Common myeloid progenitor, CD34-positive (primary cell): ENCODE results near the gene PLA2G4D.
A peak's percentile ranks its signal among the peaks of the same experiment; 100 is the strongest.

Experiments
- CTCF ChIA-PET: fragments of 350-600 bp; sonication (Branson Sonifier 250); formaldehyde crosslinking; loops from one replicate; lab custom pipeline; 2021; ENCODE audit warnings: antibody characterized with exemption; lab: Charles Lee
- POLR2A ChIA-PET: fragments of 350-600 bp; sonication (Branson Sonifier 250); formaldehyde crosslinking; loops from one replicate; lab custom pipeline; 2021; ENCODE audit warnings: antibody characterized with exemption; lab: Charles Lee
- DNase-seq, 3 donors: peaks; one replicate each; pipeline versions ENCODE4 v3.0.0 to v3.0.0-alpha.2; 2013
- H3K27ac ChIP-seq, 2 experiments: 1 replicate in 1 of 2; 2 replicates in 1 of 2; pipeline ENCODE4 v1.7.0; 2013; ENCODE audit warnings: inconsistent platforms in 2 of 2, low read length in 2 of 2, mild to moderate bottlenecking in 2 of 2, low read depth in 1 of 2, moderate library complexity in 1 of 2; ENCODE audit not compliant: severe bottlenecking in 2 of 2, insufficient read depth in 1 of 2, poor library complexity in 1 of 2
- H3K27me3 ChIP-seq, 5 experiments: replicated peaks in 2 of 5; 1 replicate in 3 of 5; 2 replicates in 2 of 5; pipeline versions ENCODE4 v1.6.1 to v1.7.0; 2013; ENCODE audit warnings: low read length in 4 of 5, mild to moderate bottlenecking in 2 of 5, moderate library complexity in 2 of 5, inconsistent platforms in 1 of 5; ENCODE audit not compliant: insufficient read depth in 5 of 5, control insufficient read depth in 4 of 5
- H3K36me3 ChIP-seq, 4 experiments: 1 replicate in 2 of 4; 2 replicates in 2 of 4; pipeline versions ENCODE4 v1.6.1 to v1.7.0; 2013; ENCODE audit warnings: low read length in 3 of 4, control low read depth in 1 of 4, mild to moderate bottlenecking in 1 of 4; ENCODE audit not compliant: control insufficient read depth in 4 of 4, insufficient read depth in 4 of 4
- H3K4me1 ChIP-seq, 4 experiments: 1 replicate in 3 of 4; 2 replicates in 1 of 4; pipeline versions ENCODE4 v1.6.1 to v1.7.1; 2013; ENCODE audit warnings: low read length in 3 of 4, mild to moderate bottlenecking in 3 of 4, control low read depth in 1 of 4, inconsistent platforms in 1 of 4, moderate library complexity in 1 of 4; ENCODE audit not compliant: control insufficient read depth in 4 of 4, insufficient read depth in 4 of 4; ENCODE audit errors: control extremely low read depth in 1 of 4
- H3K4me3 ChIP-seq, 7 experiments: 1 replicate in 4 of 7; 2 replicates in 3 of 7; pipeline versions ENCODE4 v1.5.1 to v1.7.0; 2013; ENCODE audit warnings: mild to moderate bottlenecking in 7 of 7, low read length in 6 of 7, moderate library complexity in 6 of 7, inconsistent platforms in 2 of 7, low read depth in 2 of 7, control low read depth in 1 of 7; ENCODE audit not compliant: insufficient read depth in 4 of 7, control insufficient read depth in 1 of 7; ENCODE audit errors: extremely low read depth in 1 of 7
- H3K9me3 ChIP-seq, 5 experiments: 1 replicate in 4 of 5; 2 replicates in 1 of 5; pipeline versions ENCODE4 v1.6.1 to v1.7.1; 2013; ENCODE audit warnings: low read length in 4 of 5, mild to moderate bottlenecking in 2 of 5, inconsistent platforms in 1 of 5, low read depth in 1 of 5, moderate library complexity in 1 of 5; ENCODE audit not compliant: control insufficient read depth in 4 of 5, insufficient read depth in 2 of 5; ENCODE audit errors: control extremely low read depth in 1 of 5
- WGBS: methylation state at CpG from one replicate; pipeline ENCODE4 v1.1.5; 2013; ENCODE audit not compliant: insufficient coverage; 5-methylcytosine and 5-hydroxymethylcytosine counted together

Gene PLA2G4D

GRCh38 chr15:42065468-42065867, 28.9 kb downstream of the PLA2G4D start:
- Histone ChIP-seq H3K27ac (no peak overlapping the region), H3K4me1 (peaks cover 0 to 19% (median 14%) of the 10 kb centered on the region in 4 experiments), H3K4me3 (no peak overlapping the region), H3K9me3 (peaks cover 0 to 2% (median 0%) of the 10 kb centered on the region in 5 experiments), H3K27me3 (peaks cover 0 to 3% (median 0%) of the 10 kb centered on the region in 5 experiments), H3K36me3 (no peaks in the 10 kb centered on the region)
- CTCF ChIA-PET: interaction anchor here (1.1 to 17.1 kb wide), 7 partner anchors 9 to 407 kb away, joined by 4 to 303 read pairs (median 8); no protein-coding TSS in a partner anchor
- no peak for DNase-seq
- WGBS: 89% methylated on average over 4 of the region's 7 CpGs
- POLR2A ChIA-PET: interaction anchor here (1.1 kb wide), 1 partner anchor 79 kb away, joined by 3 read pairs; no protein-coding TSS in a partner anchor

GRCh38 chr15:42065033-42065432, 29.3 kb downstream of the PLA2G4D start:
- Histone ChIP-seq H3K27ac (no peak overlapping the region), H3K4me3 (no peak overlapping the region), H3K9me3 (peaks cover 0 to 2% (median 0%) of the 10 kb centered on the region in 5 experiments), H3K27me3 (peaks cover 0 to 3% (median 0%) of the 10 kb centered on the region in 5 experiments), H3K4me1 (peaks cover 0 to 19% (median 14%) of the 10 kb centered on the region in 4 experiments), H3K36me3 (no peaks in the 10 kb centered on the region)
- ChIA-PET POLR2A (interaction anchor here (1.1 kb wide), 1 partner anchor 79 kb away, joined by 3 read pairs; no protein-coding TSS in a partner anchor), CTCF (interaction anchor here (1.1 to 17.1 kb wide), 7 partner anchors 9 to 407 kb away, joined by 4 to 303 read pairs (median 8); no protein-coding TSS in a partner anchor)
- 0% methylated on average over 5 of the region's 7 CpGs for WGBS
- DNase-seq: peak in 2 of 3 donors; percentile 20 to 33

GRCh38 chr15:42064271-42064670, 30.1 kb downstream of the PLA2G4D start:
- 100% methylated on average over 2 of the region's 4 CpGs for WGBS
- H3K36me3 ChIP-seq: no peaks in the 10 kb centered on the region
- H3K9me3 ChIP-seq: peaks cover 0 to 2% (median 0%) of the 10 kb centered on the region in 5 experiments
- no peak overlapping the region for H3K4me3 ChIP-seq
- CTCF ChIA-PET: interaction anchor here (1.2 to 17.1 kb wide), 9 partner anchors 8 to 408 kb away, joined by 3 to 303 read pairs (median 5); no protein-coding TSS in a partner anchor
- no peak for DNase-seq
- peaks cover 0 to 3% (median 0%) of the 10 kb centered on the region in 5 experiments for H3K27me3 ChIP-seq
- H3K4me1 ChIP-seq: peaks cover 0 to 15% (median 13%) of the 10 kb centered on the region in 4 experiments
- POLR2A ChIA-PET: no interaction called here
- H3K27ac ChIP-seq: no peak overlapping the region

- ChIA-PET CTCF (interaction anchor here (0.7 to 17.1 kb wide), 14 partner anchors 10 to 103 kb away, joined by 3 to 303 read pairs (median 4); no protein-coding TSS in a partner anchor), POLR2A (no interaction called here)
- Histone ChIP-seq H3K27me3 (peaks cover 0 to 3% (median 0%) of the 10 kb centered on the region in 5 experiments), H3K4me3 (no peak overlapping the region), H3K4me1 (peaks cover 0 to 15% (median 13%) of the 10 kb centered on the region in 4 experiments), H3K9me3 (peaks cover 0 to 2% (median 0%) of the 10 kb centered on the region in 5 experiments), H3K27ac (no peak overlapping the region), H3K36me3 (no peaks in the 10 kb centered on the region)
- 98% methylated on average over 12 of the region's 12 CpGs for WGBS
- DNase-seq: no peak
These were observed 31.1 kb downstream of the PLA2G4D start for GRCh38 chr15:42063122-42063848.

DNA sequence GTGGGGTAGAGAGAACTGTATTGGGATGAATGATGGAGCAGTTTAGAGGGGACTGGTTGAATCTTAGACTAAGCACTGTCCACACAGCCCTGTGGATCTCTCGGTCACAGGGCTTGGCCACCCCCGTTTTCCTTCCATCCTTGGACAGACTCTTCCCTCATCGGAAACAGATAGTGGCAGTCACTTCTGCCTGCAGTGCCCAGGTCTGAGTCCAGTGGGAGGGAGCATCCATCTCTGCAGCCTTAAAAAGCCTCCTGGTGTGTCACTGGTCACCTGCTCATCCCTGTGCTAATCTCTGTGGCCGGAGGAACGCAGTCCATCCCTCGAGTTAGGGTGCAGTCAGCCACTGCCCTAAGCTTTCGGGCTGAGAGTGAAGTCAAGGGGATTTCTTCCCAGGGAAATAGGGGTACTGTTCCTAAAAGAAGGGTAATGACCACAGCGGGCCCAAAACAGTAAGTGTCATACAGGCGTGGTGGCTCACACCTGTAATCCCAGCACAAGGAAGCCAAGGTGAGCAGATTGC, 32.0 kb downstream of the PLA2G4D start:
- Histone ChIP-seq H3K4me3 (no peak overlapping the region), H3K27me3 (peaks cover 0 to 6% (median 3%) of the 10 kb centered on the region in 5 experiments), H3K9me3 (no peaks in the 10 kb centered on the region), H3K27ac (no peak overlapping the region), H3K36me3 (no peaks in the 10 kb centered on the region), H3K4me1 (peaks cover 0 to 17% (median 13%) of the 10 kb centered on the region in 4 experiments)
- WGBS: over 99% methylated on average over 9 of the region's 9 CpGs
- ChIA-PET POLR2A (no interaction called here), CTCF (interaction anchor here (0.6 to 17.1 kb wide), 13 partner anchors 11 to 104 kb away, joined by 3 to 303 read pairs (median 4); no protein-coding TSS in a partner anchor)
- DNase-seq: no peak

- H3K27ac ChIP-seq: no peak overlapping the region
- CTCF ChIA-PET: interaction anchor here (0.9 to 17.1 kb wide), 8 partner anchors 9 to 78 kb away, joined by 3 to 303 read pairs (median 6); no protein-coding TSS in a partner anchor
- peaks cover 0 to 21% (median 15%) of the 10 kb centered on the region in 4 experiments for H3K4me1 ChIP-seq
- H3K9me3 ChIP-seq: no peaks in the 10 kb centered on the region
- no peaks in the 10 kb centered on the region for H3K36me3 ChIP-seq
- H3K27me3 ChIP-seq: peaks cover 0 to 11% (median 5%) of the 10 kb centered on the region in 5 experiments
- POLR2A ChIA-PET: no interaction called here
- 100% methylated on average over 2 of the region's 5 CpGs for WGBS
- no peak for DNase-seq
- no peak overlapping the region for H3K4me3 ChIP-seq
These were observed 33.6 kb downstream of the PLA2G4D start for GRCh38 chr15:42060797-42061196.
